Pancreas (tissue), 10 donors: Measurements from ENCODE around the gene ITGB4. TPM values are rescaled to one million over a fixed set of nuclear protein-coding genes. Genes with fewer than 3 reads are reported as not detected.

Experiments
- ATAC-seq, 4 donors: fragments of 200-7000 bp; cut with Tn5 transposase; one replicate each; pipeline versions ENCODE4 v1.8.0 to v1.9.1; 2020; ENCODE audit warnings: mild to moderate bottlenecking in 4 of 4, moderate library complexity in 4 of 4
- DNase-seq, 6 donors: peaks; one replicate each; pipeline ENCODE4 v3.0.0-alpha.2; 2020
- FAIRE-seq: peaks from 2 replicates; lab custom pipeline; 2012; peaks lifted over from hg19 to GRCh38; lab: Jason Lieb, UNC
- H3K27ac ChIP-seq, 4 donors: fragments of 200-600 bp; sonication (generic); 1 replicate in 3 of 4; 2 replicates in 1 of 4; pipeline versions ENCODE4 v1.5.0 to v1.8.0; 2020
- H3K27me3 ChIP-seq, 4 donors: fragments of 200-600 bp; one replicate each; pipeline ENCODE4 v1.8.0; 2021
- H3K36me3 ChIP-seq, 3 donors: fragments of 200-600 bp; sonication (generic) in 1 of 3; one replicate each; pipeline versions ENCODE4 v1.5.0 to v1.8.0; 2020 to 2021
- H3K4me1 ChIP-seq, 3 donors: fragments of 200-600 bp; one replicate each; pipeline ENCODE4 v1.8.0; 2021
- H3K4me3 ChIP-seq, 4 donors: fragments of 200-600 bp; sonication (generic) in 2 of 4; one replicate each; pipeline versions ENCODE4 v1.5.0 to v1.8.0; 2020 to 2021
- H3K9me3 ChIP-seq, 4 donors: fragments of 200-600 bp; one replicate each; pipeline ENCODE4 v1.8.0; 2021
- CTCF ChIP-seq, 4 donors: fragments of 200-600 bp; sonication (generic) in 3 of 4; IDR thresholded peaks; one replicate each; pipeline versions ENCODE4 v1.5.0 to v1.8.0; 2021; ENCODE audit warnings: antibody characterized with exemption in 4 of 4
- WGBS, 2 donors: extraction: QIAGEN DNeasy Blood & Tissue Kit; methylation state at CpG; one replicate each; pipeline ENCODE4 v1.1.7; 2013; 5-methylcytosine and 5-hydroxymethylcytosine counted together
- intact Hi-C, 3 donors: fragments of 100-400 bp; cut with DNase I; formaldehyde crosslinking; loops; one replicate each; pipeline versions ENCODE4 v1.11.1 to v1.14.2; 2022
- polyA plus RNA-seq, 2 donors: library from polyadenylated mRNA; stranded (reverse); fragments of 200-250 nt; gene quantifications; one replicate each; pipeline ENCODE4 v1.2.3, GENCODE V29; 2013
- total RNA-seq, 6 donors: library from RNA; stranded (reverse); fragmentation: NEBNext Ultra II Directional in 4 of 6; extraction: Animal tissue kit (Norgen Biotek cat#: 25700) in 4 of 6; gene quantifications; one replicate each; pipeline versions ENCODE4 v1.2.1 to v1.2.4, GENCODE V29; 2021 to 2023
- donor health status: healthy with polysubstance abuse.
- donor health status: DM: no; HTN: no; CAD: no; lungs with moderate emphysema.
- donor health status: DM: no; HTN: no; CAD: no.
- donor health status: control.
- donor health status: control.
- donor health status: Bipolar disorder and iron deficiency.
- donor health status: DM: yes; HTN: yes; CAD: no.
- donor health status: DM: no; HTN: no; CAD: no.
- donor health status: DM: no; HTN: no; CAD: no.
- donor health status: DM: yes; HTN: yes; CAD: no.

Gene ITGB4
- total and polyA plus RNA-seq, 8 donors, result 16.4 to 50.5 (median 22.7) TPM

GRCh38 chr17:75730065-75730464, 8.8 kb downstream of the ITGB4 start:
- FAIRE-seq, result no peak
- no peak for TF ChIP-seq CTCF (IDR thresholded peaks at IDR 0.05)

GRCh38 chr17:75731086-75731715, 9.9 kb downstream of the ITGB4 start:
- TF ChIP-seq CTCF (IDR thresholded peaks at IDR 0.05), result no peak
- H3K36me3 ChIP-seq, result peaks cover 0 to 13% (median 0%) of the 10 kb centered on the region in 3 donors
- WGBS, 2 donors, result 91 to 94% methylated on average over 26 of the region's 26 CpGs
- DNase-seq (peak in 1 of 6 donors; percentile 49), FAIRE-seq (no peak), ATAC-seq (no peak)
- no peaks in the 10 kb centered on the region for H3K4me1 ChIP-seq
- H3K4me3 ChIP-seq, result no peak overlapping the region
- no peaks in the 10 kb centered on the region for H3K27me3 ChIP-seq
- intact Hi-C loops, result no loop called here
- no peaks in the 10 kb centered on the region for H3K9me3 ChIP-seq
- H3K27ac ChIP-seq, result no peak overlapping the region

More at GRCh38 chr17:75730065-75730464, 8.8 kb downstream of the ITGB4 start:
- H3K36me3 ChIP-seq, result peaks cover 0 to 13% (median 0%) of the 10 kb centered on the region in 3 donors
- ATAC-seq, result no peak
- H3K9me3 ChIP-seq, result no peaks in the 10 kb centered on the region
- 91 to 94% methylated on average over 24 of the region's 24 CpGs for WGBS, 2 donors
- no peak overlapping the region for H3K27ac ChIP-seq
- no peaks in the 10 kb centered on the region for H3K27me3 ChIP-seq
- peak in 2 of 6 donors; percentile 43 to 58 for DNase-seq
- no peak overlapping the region for H3K4me3 ChIP-seq
- intact Hi-C loops, result no loop called here
- H3K4me1 ChIP-seq, result no peaks in the 10 kb centered on the region

- ATAC-seq (peak in 1 of 4 donors; percentile 8), DNase-seq (peak in 1 of 6 donors; percentile 49), FAIRE-seq (no peak)
- no peaks in the 10 kb centered on the region for H3K9me3 ChIP-seq
- H3K36me3 ChIP-seq, result peaks cover 0 to 13% (median 0%) of the 10 kb centered on the region in 3 donors
- H3K27ac ChIP-seq, result no peak overlapping the region
- H3K4me3 ChIP-seq, result no peak overlapping the region
- no peak for TF ChIP-seq CTCF (IDR thresholded peaks at IDR 0.05)
- no peaks in the 10 kb centered on the region for H3K4me1 ChIP-seq
- H3K27me3 ChIP-seq, result no peaks in the 10 kb centered on the region
- intact Hi-C loops, result no loop called here
- WGBS, 2 donors, result 89 to 95% methylated on average over 31 of the region's 31 CpGs
Measured at GRCh38 chr17:75731716-75732498, 10.6 kb downstream of the ITGB4 start.

- intact Hi-C loops, result no loop called here
- DNase-seq (peak in 1 of 6 donors; percentile 49), FAIRE-seq (no peak), ATAC-seq (no peak)
- no peaks in the 10 kb centered on the region for H3K27me3 ChIP-seq
- TF ChIP-seq CTCF (IDR thresholded peaks at IDR 0.05), result no peak
- H3K9me3 ChIP-seq, result no peaks in the 10 kb centered on the region
- 94 to 95% methylated on average over 18 of the region's 18 CpGs for WGBS, 2 donors
- no peaks in the 10 kb centered on the region for H3K4me1 ChIP-seq
- H3K27ac ChIP-seq, result no peak overlapping the region
- H3K4me3 ChIP-seq, result no peak overlapping the region
- peaks cover 0 to 13% (median 0%) of the 10 kb centered on the region in 3 donors for H3K36me3 ChIP-seq
Measured at GRCh38 chr17:75733471-75733870, 12.2 kb downstream of the ITGB4 start.
